OCI-LY7 (cell line): ENCODE data around the gene COL20A1. TPM values are rescaled to one million over a fixed set of nuclear protein-coding genes. Genes with fewer than 3 reads are reported as not detected.

Experiments used
- BruUV-seq: library from RNA; stranded (reverse); fragments of 400-500 nt; replicated peaks from 2 replicates; lab custom pipeline; 2021; lab: Mats Ljungman, UMichigan
- CTCF ChIA-PET: fragments of 300-600 bp; sonication (Branson Sonifier 250); formaldehyde crosslinking; loops from one replicate; lab custom pipeline; 2022; ENCODE audit warnings: antibody characterized with exemption; ENCODE audit not compliant: unreplicated experiment; lab: Charles Lee
- POLR2A ChIA-PET: fragments of 300-600 bp; sonication (Branson Sonifier 250); formaldehyde crosslinking; loops from one replicate; lab custom pipeline; 2022; ENCODE audit warnings: antibody characterized with exemption; lab: Charles Lee
- DNase-seq: peaks from one replicate; pipeline ENCODE4 v3.0.0-alpha.2; 2015; ENCODE audit warnings: low spot score
- H2AFZ ChIP-seq: fragments of 200-600 bp; sonication (generic), shearing (Covaris generic); 2 replicates; pipeline ENCODE4 v1.6.1; 2014; ENCODE audit warnings: mild to moderate bottlenecking, antibody characterized with exemption, low read length, moderate library complexity
- H3K27ac ChIP-seq: fragments of 200-600 bp; sonication (generic); 2 replicates; pipeline ENCODE4 v1.5.1; 2014; ENCODE audit warnings: mixed run types, low read depth, mild to moderate bottlenecking, moderate library complexity, low read length, inconsistent platforms; ENCODE audit not compliant: poor library complexity, severe bottlenecking
- H3K36me3 ChIP-seq: fragments of 200-600 bp; sonication (generic); 2 replicates; pipeline ENCODE4 v1.6.1; 2014; ENCODE audit warnings: mild to moderate bottlenecking, antibody characterized with exemption, low read length, moderate library complexity, mixed read lengths; ENCODE audit not compliant: insufficient read depth
- H3K4me1 ChIP-seq: fragments of 200-600 bp; sonication (generic); 2 replicates; pipeline ENCODE4 v1.5.1; 2014; ENCODE audit warnings: mild to moderate bottlenecking, low read length; ENCODE audit not compliant: insufficient read depth, poor library complexity, severe bottlenecking
- H3K4me2 ChIP-seq: fragments of 200-600 bp; sonication (generic); 2 replicates; pipeline ENCODE4 v1.6.1; 2014; ENCODE audit warnings: mild to moderate bottlenecking, low read length
- H3K4me3 ChIP-seq: fragments of 200-600 bp; sonication (generic); 2 replicates; pipeline ENCODE4 v1.5.1; 2014; ENCODE audit warnings: mild to moderate bottlenecking, low read depth, low read length; ENCODE audit not compliant: poor library complexity, severe bottlenecking
- H3K79me2 ChIP-seq: fragments of 200-600 bp; sonication (generic); 2 replicates; pipeline ENCODE4 v1.6.1; 2016; ENCODE audit warnings: low read depth, mild to moderate bottlenecking, low read length, moderate library complexity, mixed read lengths; ENCODE audit not compliant: insufficient read depth
- H3K9me2 ChIP-seq: fragments of 200-600 bp; sonication (generic); 2 replicates; pipeline ENCODE4 v1.6.1; 2016; ENCODE audit warnings: mild to moderate bottlenecking, low read length, mixed read lengths; ENCODE audit not compliant: insufficient read depth
- H3K9me3 ChIP-seq: fragments of 200-600 bp; sonication (generic); 2 replicates; pipeline ENCODE4 v1.6.1; 2014; ENCODE audit warnings: mild to moderate bottlenecking, mixed run types, low read length, mixed read lengths
- H4K20me1 ChIP-seq: fragments of 200-600 bp; sonication (generic); 2 replicates; pipeline ENCODE4 v1.6.1; 2014; ENCODE audit warnings: mild to moderate bottlenecking, antibody characterized with exemption, low read length, moderate library complexity, mixed read lengths; ENCODE audit not compliant: insufficient read depth
- EZH2phosphoT487 ChIP-seq: fragments of 200-600 bp; sonication (generic); IDR thresholded peaks from 2 replicates; pipeline ENCODE4 v1.6.1; 2018; ENCODE audit warnings: low read depth, borderline replicate concordance, mild to moderate bottlenecking, mixed run types, antibody characterized with exemption, low read length, moderate library complexity, mixed read lengths
- intact Hi-C: fragments of 100-400 bp; cut with micrococcal nuclease; formaldehyde crosslinking; loops from one replicate; pipeline ENCODE4 v1.10.0; 2022; ENCODE audit not compliant: unreplicated experiment
- total RNA-seq, 2 experiments: library from RNA; depleted of rRNA in 1 of 2; stranded (reverse); fragments of >200 nt in 1 of 2; shearing (Covaris generic) in 1 of 2; gene quantifications; 2 replicates each; pipeline ENCODE4 v1.2.3, GENCODE V29; 2014 to 2022
- TF ChIP-seq, protein P1 (sequence below): fragments of 200-600 bp; sonication (generic); conservative IDR thresholded peaks from 2 replicates; pipeline ENCODE4 v1.5.1; 2014; ENCODE audit warnings: mild to moderate bottlenecking, antibody characterized with exemption, low read length, moderate library complexity, mixed read lengths

The COL20A1 gene
- total RNA-seq, 2 experiments from 2014 or later: 0.15 TPM; not detected in 1

DNA sequence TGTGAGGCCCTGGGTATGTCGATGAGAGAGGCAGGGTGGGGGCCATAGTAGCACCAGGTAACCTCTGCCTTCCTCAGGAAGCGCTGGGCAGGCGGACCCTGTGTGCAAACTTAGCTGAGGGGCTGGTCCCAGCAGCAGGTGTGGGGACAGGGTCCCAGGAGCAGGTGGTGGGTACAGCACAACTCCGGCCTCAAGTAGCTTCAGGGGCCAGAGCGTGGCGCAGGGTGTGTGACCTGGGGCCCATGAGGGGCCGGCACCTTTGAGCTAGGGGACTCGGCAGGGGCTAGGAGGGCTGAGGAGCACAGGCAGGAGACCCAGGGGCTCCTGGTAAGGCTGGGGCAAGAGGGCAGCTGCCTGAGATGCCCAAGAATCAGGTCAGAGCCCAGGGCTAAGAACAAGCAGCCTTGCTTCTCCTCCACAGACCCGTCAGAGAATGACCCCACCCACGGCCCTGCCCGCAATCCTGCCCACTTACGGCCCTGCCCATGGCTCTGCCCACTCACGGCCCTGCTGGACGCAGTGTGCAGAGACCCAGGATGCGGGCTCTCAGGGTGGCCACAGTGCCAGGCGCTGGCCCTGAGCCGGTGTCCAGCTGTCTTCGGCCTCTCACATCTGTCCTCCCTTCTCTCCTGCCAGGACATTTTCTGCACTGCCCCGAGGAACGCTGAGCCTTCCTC, 37.2 kb downstream of the COL20A1 start:
- no peak overlapping the region for H2AFZ ChIP-seq
- TF ChIP-seq, protein P1, sequence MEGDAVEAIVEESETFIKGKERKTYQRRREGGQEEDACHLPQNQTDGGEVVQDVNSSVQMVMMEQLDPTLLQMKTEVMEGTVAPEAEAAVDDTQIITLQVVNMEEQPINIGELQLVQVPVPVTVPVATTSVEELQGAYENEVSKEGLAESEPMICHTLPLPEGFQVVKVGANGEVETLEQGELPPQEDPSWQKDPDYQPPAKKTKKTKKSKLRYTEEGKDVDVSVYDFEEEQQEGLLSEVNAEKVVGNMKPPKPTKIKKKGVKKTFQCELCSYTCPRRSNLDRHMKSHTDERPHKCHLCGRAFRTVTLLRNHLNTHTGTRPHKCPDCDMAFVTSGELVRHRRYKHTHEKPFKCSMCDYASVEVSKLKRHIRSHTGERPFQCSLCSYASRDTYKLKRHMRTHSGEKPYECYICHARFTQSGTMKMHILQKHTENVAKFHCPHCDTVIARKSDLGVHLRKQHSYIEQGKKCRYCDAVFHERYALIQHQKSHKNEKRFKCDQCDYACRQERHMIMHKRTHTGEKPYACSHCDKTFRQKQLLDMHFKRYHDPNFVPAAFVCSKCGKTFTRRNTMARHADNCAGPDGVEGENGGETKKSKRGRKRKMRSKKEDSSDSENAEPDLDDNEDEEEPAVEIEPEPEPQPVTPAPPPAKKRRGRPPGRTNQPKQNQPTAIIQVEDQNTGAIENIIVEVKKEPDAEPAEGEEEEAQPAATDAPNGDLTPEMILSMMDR: no peak
- TF ChIP-seq EZH2phosphoT487: no peak
- no TSS peak for BruUV-seq
- H3K79me2 ChIP-seq: no peaks in the 10 kb centered on the region
- POLR2A ChIA-PET: no interaction called here
- H3K36me3 ChIP-seq: no peaks in the 10 kb centered on the region
- H3K9me2 ChIP-seq: no peaks in the 10 kb centered on the region
- H3K27ac ChIP-seq: no peak overlapping the region
- no peaks in the 10 kb centered on the region for H4K20me1 ChIP-seq
- intact Hi-C loops: no loop called here
- DNase-seq: no peak
- H3K9me3 ChIP-seq: no peaks in the 10 kb centered on the region
- CTCF ChIA-PET: no interaction called here
- no peak overlapping the region for H3K4me2 ChIP-seq
- H3K4me3 ChIP-seq: no peak overlapping the region
- H3K4me1 ChIP-seq: peaks cover 19% of the 10 kb centered on the region

DNA sequence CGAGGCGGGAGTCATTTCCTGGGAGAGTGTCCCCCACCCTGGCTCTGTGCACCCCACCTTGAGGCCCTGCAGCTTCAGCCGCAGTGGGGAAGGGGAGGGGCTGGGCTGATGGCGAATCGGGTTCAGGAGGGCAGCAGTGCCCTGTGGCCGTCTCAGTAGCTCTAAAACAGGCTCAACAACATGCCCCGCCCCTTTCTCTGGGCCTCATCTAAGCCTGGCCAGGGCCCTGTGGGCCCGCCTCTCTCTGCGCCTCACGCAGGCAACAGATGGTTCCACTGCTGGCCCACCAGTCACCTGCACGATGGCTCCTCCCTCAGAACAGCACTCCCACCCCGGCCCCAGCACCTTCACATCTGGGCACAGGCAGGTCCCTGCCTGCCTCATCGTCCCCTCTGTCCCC, 38.0 kb downstream of the COL20A1 start:
- Histone ChIP-seq H3K4me3 (no peak overlapping the region), H2AFZ (no peak overlapping the region), H3K27ac (no peak overlapping the region), H3K36me3 (no peaks in the 10 kb centered on the region), H3K4me1 (peaks cover 12% of the 10 kb centered on the region), H3K4me2 (no peak overlapping the region), H3K9me2 (no peaks in the 10 kb centered on the region), H3K79me2 (no peaks in the 10 kb centered on the region), H3K9me3 (no peaks in the 10 kb centered on the region), H4K20me1 (no peaks in the 10 kb centered on the region)
- ChIA-PET CTCF (no interaction called here), POLR2A (no interaction called here)
- no TSS peak for BruUV-seq
- no peak for TF ChIP-seq EZH2phosphoT487
- DNase-seq: no peak
- intact Hi-C loops: no loop called here

DNA sequence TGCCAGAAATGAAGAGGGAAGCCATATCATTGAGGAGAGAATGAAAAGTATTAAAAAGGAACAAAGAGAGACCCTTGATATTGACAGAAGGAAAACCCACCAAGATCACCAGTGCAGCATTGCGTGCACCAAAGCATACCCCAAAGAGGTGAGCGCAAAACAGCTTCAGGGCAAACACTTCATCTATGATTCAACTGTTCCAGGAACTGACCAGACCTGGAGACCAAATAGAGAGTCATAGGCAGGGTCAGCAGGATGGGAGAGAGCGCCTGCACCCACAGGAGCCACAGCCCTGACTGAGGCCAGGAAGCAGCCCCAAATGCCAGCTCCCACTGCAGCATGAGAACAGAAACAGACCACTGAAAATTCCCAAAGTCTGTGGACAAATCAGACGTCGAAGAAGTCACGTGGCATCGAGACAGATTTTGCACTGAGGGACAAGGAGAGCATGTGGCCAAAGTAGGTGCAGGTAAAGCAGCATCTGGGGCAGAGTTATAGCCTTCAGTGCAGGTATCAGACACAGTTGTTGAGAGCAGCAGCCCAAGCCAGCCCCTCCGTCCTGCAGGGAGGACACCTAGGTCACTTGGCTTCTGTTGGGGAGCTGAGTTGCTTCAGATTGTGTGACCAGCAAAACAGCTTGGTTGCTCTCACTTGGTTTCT, 38.9 kb downstream of the COL20A1 start:
- H2AFZ ChIP-seq: no peak overlapping the region
- H3K36me3 ChIP-seq: no peaks in the 10 kb centered on the region
- H3K9me2 ChIP-seq: no peaks in the 10 kb centered on the region
- H3K79me2 ChIP-seq: no peaks in the 10 kb centered on the region
- H3K9me3 ChIP-seq: no peaks in the 10 kb centered on the region
- DNase-seq: no peak
- no peak overlapping the region for H3K4me3 ChIP-seq
- no peak overlapping the region for H3K4me2 ChIP-seq
- H3K4me1 ChIP-seq: peaks cover 3% of the 10 kb centered on the region
- TF ChIP-seq, protein P1: no peak
- no peak for TF ChIP-seq EZH2phosphoT487
- BruUV-seq: no TSS peak
- no peaks in the 10 kb centered on the region for H4K20me1 ChIP-seq
- no peak overlapping the region for H3K27ac ChIP-seq
- CTCF ChIA-PET: no interaction called here
- POLR2A ChIA-PET: no interaction called here
- intact Hi-C loops: no loop called here
